Activated CD8-positive, alpha-beta memory T cell treated with anti-CD3 and anti-CD28 coated beads, Interleukin-2, amount 50 U/mL, for 1 hour (primary cell): ENCODE results near the gene HBG1.
"Not testable (repeated sequence)": the region's sequence is repeated elsewhere in the genome, so short reads cannot be mapped to it uniquely, and the experiment has no call there.

ENCODE experiments used
- DNase-seq: peaks from one replicate; pipeline ENCODE4 v3.0.0-alpha.2; 2020; ENCODE audit errors: extremely low read depth

Gene HBG1

GRCh38 chr11:5277807-5278382 lies 28.2 kb upstream of the HBG1 start:
- no peak for DNase-seq

- DNase-seq, result no peak
These were observed 27.0 kb upstream of the HBG1 start for GRCh38 chr11:5276697-5277096.

GRCh38 chr11:5275369-5276110 lies 25.9 kb upstream of the HBG1 start:
- DNase-seq, result no peak

- no peak for DNase-seq
These were observed 24.7 kb upstream of the HBG1 start for GRCh38 chr11:5274395-5274794.

GRCh38 chr11:5272395-5273017 lies 22.8 kb upstream of the HBG1 start:
- no peak for DNase-seq

GRCh38 chr11:5269715-5270147 lies 20.1 kb upstream of the HBG1 start, which contains the start of gene HBE1:
TSS of gene HBE1 (minus strand) at chr11:5269945. CDS start at chr11:5269890, 55 bp downstream.
- no peak for DNase-seq

GRCh38 chr11:5267033-5267563 lies 17.4 kb upstream of the HBG1 start:
- DNase-seq, result no peak

- DNase-seq, result no peak
These were observed 17.0 kb upstream of the HBG1 start for GRCh38 chr11:5266609-5267008.

- no peak for DNase-seq
These were observed 16.2 kb upstream of the HBG1 start for GRCh38 chr11:5265832-5266231.

GRCh38 chr11:5258543-5259262 lies 9.0 kb upstream of the HBG1 start:
- no peak for DNase-seq

- no peak for DNase-seq
These were observed 7.6 kb upstream of the HBG1 start for GRCh38 chr11:5257296-5257695.

GRCh38 chr11:5254646-5255413 lies 5.2 kb upstream of the HBG1 start, which contains the start of gene HBG2:
TSS of gene HBG2 (minus strand) at chr11:5254781. CDS start at chr11:5254728, 53 bp downstream.
- not testable (repeated sequence) for DNase-seq

GRCh38 chr11:5254023-5254422 lies 4.4 kb upstream of the HBG1 start:
- DNase-seq, result not testable (repeated sequence)

GRCh38 chr11:5253440-5253839 lies 3.8 kb upstream of the HBG1 start:
- DNase-seq, result not testable (repeated sequence)

GRCh38 chr11:5252919-5253265 lies 3.2 kb upstream of the HBG1 start:
- no peak for DNase-seq

GRCh38 chr11:5252192-5252918 lies 2.7 kb upstream of the HBG1 start:
- no peak for DNase-seq

- DNase-seq, result no peak
These were observed 2.1 kb upstream of the HBG1 start for GRCh38 chr11:5251746-5252145.

- DNase-seq, result no peak
These were observed 1.0 kb upstream of the HBG1 start for GRCh38 chr11:5250543-5251204.

- not testable (repeated sequence) for DNase-seq
These were observed 1.2 kb downstream of the HBG1 start for GRCh38 chr11:5248498-5248897.
